Kidney (tissue), 22 donors: ENCODE data around the gene KLHL3. TPM values are rescaled to one million over a fixed set of nuclear protein-coding genes. Genes with fewer than 3 reads are reported as not detected.

Source experiments
- DNase-seq, 5 donors: peaks; one replicate each; pipeline ENCODE4 v3.0.0-alpha.2; 2013 to 2020
- FAIRE-seq: peaks from 2 replicates; lab custom pipeline; 2012; peaks lifted over from hg19 to GRCh38; lab: Jason Lieb, UNC
- H3K27ac ChIP-seq, 2 donors: one replicate each; pipeline ENCODE4 v1.7.0; 2013; ENCODE audit warnings: low read depth in 2 of 2, low read length in 2 of 2, inconsistent platforms in 1 of 2
- H3K27me3 ChIP-seq: one replicate; pipeline ENCODE4 v1.7.1; 2013; ENCODE audit warnings: low read length, inconsistent platforms; ENCODE audit not compliant: control insufficient read depth, insufficient read depth
- H3K36me3 ChIP-seq, 3 donors: one replicate each; pipeline versions ENCODE4 v1.7.0 to v1.7.1; 2013; ENCODE audit warnings: low read length in 3 of 3, control low read depth in 1 of 3, inconsistent platforms in 1 of 3; ENCODE audit not compliant: insufficient read depth in 3 of 3, control insufficient read depth in 2 of 3
- H3K4me1 ChIP-seq, 3 donors: one replicate each; pipeline versions ENCODE4 v1.7.0 to v1.7.1; 2013; ENCODE audit warnings: low read length in 3 of 3, inconsistent platforms in 1 of 3, low read depth in 1 of 3; ENCODE audit not compliant: control insufficient read depth in 2 of 3, insufficient read depth in 2 of 3
- H3K4me3 ChIP-seq, 3 donors: one replicate each; pipeline versions ENCODE4 v1.7.0 to v1.8.1; 2013; ENCODE audit warnings: low read length in 3 of 3, control low read depth in 1 of 3, inconsistent platforms in 1 of 3
- H3K9ac ChIP-seq, 3 donors: one replicate each; pipeline versions ENCODE4 v1.7.0 to v1.7.1; 2013; ENCODE audit warnings: low read length in 3 of 3, control low read depth in 1 of 3, inconsistent platforms in 1 of 3
- H3K9me3 ChIP-seq, 3 donors: one replicate each; pipeline versions ENCODE4 v1.7.0 to v1.7.1; 2013; ENCODE audit warnings: low read length in 3 of 3, control low read depth in 1 of 3, inconsistent platforms in 1 of 3; ENCODE audit not compliant: control insufficient read depth in 2 of 3, insufficient read depth in 1 of 3
- intact Hi-C: fragments of 100-400 bp; cut with DNase I; formaldehyde crosslinking; loops from one replicate; pipeline ENCODE4 v1.11.1; 2022
- long read RNA-seq, 10 donors: library from polyadenylated mRNA in 1 of 10; unstranded in 1 of 10; transcript quantifications; one replicate each; pipeline ENCODE4 v2.0.0 and lab custom pipeline, GENCODE V29; 2021 to 2026
- polyA plus RNA-seq: library from polyadenylated mRNA; stranded (reverse); fragments of 350-450 nt; fragmentation: Illumina TruSeq; extraction: RNeasy Lipid Tissue Mini Kit (QIAGEN cat#74804); gene quantifications from one replicate; pipeline ENCODE4 v1.2.3, GENCODE V29; 2014; ENCODE audit warnings: low read depth, low replicate concordance; ENCODE audit not compliant: insufficient read depth
- total RNA-seq: library from RNA; stranded (reverse); fragmentation: NEBNext Ultra II Directional; extraction: Animal tissue kit (Norgen Biotek cat#: 25700); gene quantifications from one replicate; pipeline ENCODE4 v1.2.1, GENCODE V29; 2021
- TF ChIP-seq, protein P1 (sequence below): IDR thresholded peaks from 3 replicates; pipeline ENCODE4 v1.5.1; 2012; ENCODE audit warnings: mild to moderate bottlenecking, moderate library complexity, borderline replicate concordance; ENCODE audit not compliant: insufficient read depth; ENCODE audit errors: extremely low read depth
- donor health status: control.
- donor health status: control.
- donor health status: control.
- donor health status: control.
- donor health status: control.
- donor health status: DM: yes; HTN: yes; CAD: no.
- donor health status: Normal renal cell carcinoma (clear cell type).

The KLHL3 gene, protein sequence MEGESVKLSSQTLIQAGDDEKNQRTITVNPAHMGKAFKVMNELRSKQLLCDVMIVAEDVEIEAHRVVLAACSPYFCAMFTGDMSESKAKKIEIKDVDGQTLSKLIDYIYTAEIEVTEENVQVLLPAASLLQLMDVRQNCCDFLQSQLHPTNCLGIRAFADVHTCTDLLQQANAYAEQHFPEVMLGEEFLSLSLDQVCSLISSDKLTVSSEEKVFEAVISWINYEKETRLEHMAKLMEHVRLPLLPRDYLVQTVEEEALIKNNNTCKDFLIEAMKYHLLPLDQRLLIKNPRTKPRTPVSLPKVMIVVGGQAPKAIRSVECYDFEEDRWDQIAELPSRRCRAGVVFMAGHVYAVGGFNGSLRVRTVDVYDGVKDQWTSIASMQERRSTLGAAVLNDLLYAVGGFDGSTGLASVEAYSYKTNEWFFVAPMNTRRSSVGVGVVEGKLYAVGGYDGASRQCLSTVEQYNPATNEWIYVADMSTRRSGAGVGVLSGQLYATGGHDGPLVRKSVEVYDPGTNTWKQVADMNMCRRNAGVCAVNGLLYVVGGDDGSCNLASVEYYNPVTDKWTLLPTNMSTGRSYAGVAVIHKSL
- total RNA-seq = 15.0 TPM
- polyA plus RNA-seq = 8.6 TPM
- long read RNA-seq, donor 1, full-length matches to known transcripts = 2 of 2 reads
- long read RNA-seq, donor 1, partial matches to known transcripts = 0 of 2 reads
- long read RNA-seq, donor 1, other reads (novel, unspliced or antisense) = 0 of 2 reads
- long read RNA-seq, donor 2, full-length matches to known transcripts = 1 of 1 reads
- long read RNA-seq, donor 2, partial matches to known transcripts = 0 of 1 reads
- long read RNA-seq, donor 2, other reads (novel, unspliced or antisense) = 0 of 1 reads
- long read RNA-seq, donor 3, full-length matches to known transcripts = 1 of 1 reads
- long read RNA-seq, donor 3, partial matches to known transcripts = 0 of 1 reads
- long read RNA-seq, donor 3, other reads (novel, unspliced or antisense) = 0 of 1 reads
- long read RNA-seq, donor 4, full-length matches to known transcripts = 2 of 2 reads
- long read RNA-seq, donor 4, partial matches to known transcripts = 0 of 2 reads
- long read RNA-seq, donor 4, other reads (novel, unspliced or antisense) = 0 of 2 reads
- long read RNA-seq, donor 5 = 0 reads
- long read RNA-seq, donor 6 = 0 reads
- long read RNA-seq, donor 7, partial matches to known transcripts = 1 of 5 reads
- long read RNA-seq, donor 7, other reads (novel, unspliced or antisense) = 4 of 5 reads
- long read RNA-seq, donor 8, full-length matches to known transcripts = 1 of 1 reads
- long read RNA-seq, donor 8, partial matches to known transcripts = 0 of 1 reads
- long read RNA-seq, donor 8, other reads (novel, unspliced or antisense) = 0 of 1 reads
- long read RNA-seq, donor 9 = 0 reads
- long read RNA-seq, donor 10, full-length matches to known transcripts = 3 of 3 reads
- long read RNA-seq, donor 10, partial matches to known transcripts = 0 of 3 reads
- long read RNA-seq, donor 10, other reads (novel, unspliced or antisense) = 0 of 3 reads

DNA sequence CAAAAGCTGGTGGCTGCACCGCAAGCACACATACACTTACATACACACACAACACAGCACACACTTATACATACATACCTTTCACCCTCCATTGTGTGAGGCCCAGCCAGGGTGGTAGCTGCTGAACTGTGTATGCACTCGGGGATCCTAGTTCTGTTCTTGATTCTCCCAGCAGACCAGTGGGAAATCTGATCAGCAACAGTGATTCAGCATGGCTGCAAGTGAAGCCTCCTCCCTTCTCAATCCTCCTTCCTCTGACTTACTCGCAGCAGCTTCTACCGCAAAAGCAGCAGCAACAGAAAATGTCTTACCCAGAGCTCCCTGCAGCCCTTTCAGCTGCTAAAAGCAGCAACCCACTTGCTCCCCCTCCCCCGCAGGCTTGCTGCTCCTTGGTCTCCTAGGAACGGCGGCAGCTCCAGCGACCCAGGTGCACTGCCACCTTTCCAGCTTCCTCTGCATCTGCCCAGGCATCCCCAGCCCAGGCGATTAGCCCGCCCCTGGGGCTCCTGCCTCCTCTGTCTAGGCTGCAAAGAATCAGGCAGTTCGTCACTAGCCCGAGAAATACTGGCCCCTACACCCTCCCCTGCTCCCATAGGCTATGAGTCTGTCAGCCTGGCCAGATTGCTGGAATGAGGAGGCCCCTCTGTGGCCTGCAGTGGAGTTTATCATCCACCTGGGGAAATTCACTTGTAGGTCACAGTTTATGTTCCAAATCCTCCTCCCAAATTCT is at the start of gene KLHL3:
TSS of gene KLHL3 (minus strand) at position 535 of the 730 bp plus-strand sequence. CDS start at position 92, 443 bp downstream.
- Histone ChIP-seq H3K4me1 (peaks cover 0 to 14% (median 2%) of the 10 kb centered on the region in 3 donors), H3K4me3 (peak within 1 kb of the TSS; percentile 68 to 76 (median 72))
- no peak for FAIRE-seq

DNA sequence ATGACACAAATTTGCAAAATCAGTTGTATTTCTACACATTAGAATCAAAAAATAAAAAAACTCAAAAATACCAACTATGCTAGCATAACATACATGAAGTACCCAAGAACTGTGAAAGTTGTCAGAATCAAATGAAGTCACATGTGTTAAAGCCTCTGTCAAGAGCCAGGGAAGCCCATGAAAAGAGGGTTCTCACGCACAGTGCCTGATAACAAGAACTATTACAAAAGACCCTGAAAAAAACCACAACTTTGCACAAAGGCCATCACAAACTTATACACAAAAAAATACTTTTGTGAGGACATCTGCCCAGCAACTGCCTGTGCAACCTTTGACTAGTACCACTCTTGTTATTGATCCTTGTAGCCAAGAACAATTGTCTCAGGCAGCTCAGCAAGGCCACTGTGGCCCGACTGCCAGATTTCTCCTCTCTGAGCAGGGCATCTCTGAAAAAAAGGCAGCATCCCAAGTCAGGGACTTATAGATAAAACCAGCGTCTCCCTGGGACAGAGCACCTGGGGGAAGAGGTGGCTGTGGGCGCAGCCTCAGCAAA is 47.2 kb upstream of the KLHL3 start:
- H3K9ac ChIP-seq = no peak overlapping the region
- no peaks in the 10 kb centered on the region for H3K4me1 ChIP-seq
- no peaks in the 10 kb centered on the region for H3K27me3 ChIP-seq
- no peak overlapping the region for H3K4me3 ChIP-seq
- intact Hi-C loops = no loop called here
- TF ChIP-seq, protein P1, sequence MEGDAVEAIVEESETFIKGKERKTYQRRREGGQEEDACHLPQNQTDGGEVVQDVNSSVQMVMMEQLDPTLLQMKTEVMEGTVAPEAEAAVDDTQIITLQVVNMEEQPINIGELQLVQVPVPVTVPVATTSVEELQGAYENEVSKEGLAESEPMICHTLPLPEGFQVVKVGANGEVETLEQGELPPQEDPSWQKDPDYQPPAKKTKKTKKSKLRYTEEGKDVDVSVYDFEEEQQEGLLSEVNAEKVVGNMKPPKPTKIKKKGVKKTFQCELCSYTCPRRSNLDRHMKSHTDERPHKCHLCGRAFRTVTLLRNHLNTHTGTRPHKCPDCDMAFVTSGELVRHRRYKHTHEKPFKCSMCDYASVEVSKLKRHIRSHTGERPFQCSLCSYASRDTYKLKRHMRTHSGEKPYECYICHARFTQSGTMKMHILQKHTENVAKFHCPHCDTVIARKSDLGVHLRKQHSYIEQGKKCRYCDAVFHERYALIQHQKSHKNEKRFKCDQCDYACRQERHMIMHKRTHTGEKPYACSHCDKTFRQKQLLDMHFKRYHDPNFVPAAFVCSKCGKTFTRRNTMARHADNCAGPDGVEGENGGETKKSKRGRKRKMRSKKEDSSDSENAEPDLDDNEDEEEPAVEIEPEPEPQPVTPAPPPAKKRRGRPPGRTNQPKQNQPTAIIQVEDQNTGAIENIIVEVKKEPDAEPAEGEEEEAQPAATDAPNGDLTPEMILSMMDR = no peak
- no peaks in the 10 kb centered on the region for H3K36me3 ChIP-seq
- no peaks in the 10 kb centered on the region for H3K9me3 ChIP-seq
- DNase-seq (no peak), FAIRE-seq (no peak)
- no peak overlapping the region for H3K27ac ChIP-seq

More for the DNA sequence above, at the start of gene KLHL3:
- Histone ChIP-seq H3K27ac (peak within 1 kb of the TSS; percentile 59 to 79), H3K9ac (peak within 1 kb of the TSS; percentile 65 to 75 (median 71)), H3K36me3 (no peaks in the 10 kb centered on the region), H3K9me3 (peaks cover 0 to 4% (median 0%) of the 10 kb centered on the region in 3 donors), H3K27me3 (no peaks in the 10 kb centered on the region)
- DNase-seq = peak; percentile 71 to 87 (median 84)
- intact Hi-C loops = no loop called here
- TF ChIP-seq, protein P1 = peak; percentile 28
